ENCODE measurements around the gene PITPNC1. TPM values are rescaled to one million over a fixed set of nuclear protein-coding genes. Genes with fewer than 3 reads are reported as not detected.
"Not testable (repeated sequence)": the region's sequence is repeated elsewhere in the genome, so short reads cannot be mapped to it uniquely, and the experiment has no call there.

Gene PITPNC1
- polyA plus RNA-seq, 4 donors: 19.7 to 24.3 (median 23.4) TPM

- DNase-seq (ENCODE audit: low read depth in 4 of 4, low spot score in 3 of 4): no peak
These were observed 75.8 kb downstream of the PITPNC1 start for GRCh38 chr17:67452681-67453554.

- DNase-seq (ENCODE audit: low read depth in 4 of 4, low spot score in 3 of 4): no peak
These were observed 79.0 kb downstream of the PITPNC1 start for GRCh38 chr17:67456103-67456502.

GRCh38 chr17:67456889-67457288, 79.8 kb downstream of the PITPNC1 start:
- no peak for DNase-seq (ENCODE audit: low read depth in 4 of 4, low spot score in 3 of 4)

- DNase-seq (ENCODE audit: low read depth in 4 of 4, low spot score in 3 of 4): no peak
These were observed 81.1 kb downstream of the PITPNC1 start for GRCh38 chr17:67458203-67458602.

- DNase-seq (ENCODE audit: low read depth in 4 of 4, low spot score in 3 of 4): no peak
These were observed 82.9 kb downstream of the PITPNC1 start for GRCh38 chr17:67459985-67460384.

GRCh38 chr17:67461228-67461780, 84.2 kb downstream of the PITPNC1 start:
- DNase-seq (ENCODE audit: low read depth in 4 of 4, low spot score in 3 of 4): no peak

- DNase-seq (ENCODE audit: low read depth in 4 of 4, low spot score in 3 of 4): no peak
These were observed 84.8 kb downstream of the PITPNC1 start for GRCh38 chr17:67461876-67462275.

GRCh38 chr17:67466251-67466796, 89.2 kb downstream of the PITPNC1 start:
- no peak for DNase-seq (ENCODE audit: low read depth in 4 of 4, low spot score in 3 of 4)

GRCh38 chr17:67467500-67468455, 90.7 kb downstream of the PITPNC1 start:
- DNase-seq (ENCODE audit: low read depth in 4 of 4, low spot score in 3 of 4): no peak

GRCh38 chr17:67469208-67469980, 92.3 kb downstream of the PITPNC1 start:
- DNase-seq (ENCODE audit: low read depth in 4 of 4, low spot score in 3 of 4): no peak

GRCh38 chr17:67470163-67470562, 93.1 kb downstream of the PITPNC1 start:
- no peak for DNase-seq (ENCODE audit: low read depth in 4 of 4, low spot score in 3 of 4)

GRCh38 chr17:67471118-67471517, 94.0 kb downstream of the PITPNC1 start:
- no peak for DNase-seq (ENCODE audit: low read depth in 4 of 4, low spot score in 3 of 4)

- not testable (repeated sequence) for DNase-seq (ENCODE audit: low read depth in 4 of 4, low spot score in 3 of 4)
These were observed 95.5 kb downstream of the PITPNC1 start for GRCh38 chr17:67472606-67473005.

GRCh38 chr17:67474081-67474661, 97.1 kb downstream of the PITPNC1 start:
- DNase-seq (ENCODE audit: low read depth in 4 of 4, low spot score in 3 of 4): no peak

GRCh38 chr17:67475161-67475937, 98.3 kb downstream of the PITPNC1 start:
- peak; percentile 57 to 70 (median 61) for DNase-seq (ENCODE audit: low read depth in 4 of 4, low spot score in 3 of 4)

- no peak for DNase-seq (ENCODE audit: low read depth in 4 of 4, low spot score in 3 of 4)
These were observed 99.8 kb downstream of the PITPNC1 start for GRCh38 chr17:67476787-67477335.

GRCh38 chr17:67477687-67478086, 100.6 kb downstream of the PITPNC1 start:
- DNase-seq (ENCODE audit: low read depth in 4 of 4, low spot score in 3 of 4): no peak

GRCh38 chr17:67478401-67479041, 101.4 kb downstream of the PITPNC1 start:
- no peak for DNase-seq (ENCODE audit: low read depth in 4 of 4, low spot score in 3 of 4)

All from right renal pelvis (tissue), 4 donors.